ENCODE data around the gene SCD5.

GRCh38 chr4:82780752-82781231 lies 17.8 kb downstream of the SCD5 start:
- no peak for TF ChIP-seq CTCF (IDR thresholded peaks at IDR 0.05)
- no peak for TF ChIP-seq ZFX (IDR thresholded peaks at IDR 0.05; ENCODE audit: borderline replicate concordance)

Measured in 22Rv1 (cell line).